Thyroid gland (tissue), 4 donors: Measurements from ENCODE around the gene MYOF.

Experiments
- CTCF ChIP-seq, 6 experiments: fragments of 200-600 bp in 3 of 6; fragments of 450-650 bp in 3 of 6; sonication (generic) in 3 of 6; IDR thresholded peaks; one replicate each; pipeline ENCODE4 v1.5.1; 2016 to 2019; ENCODE audit warnings: antibody characterized with exemption in 6 of 6, mild to moderate bottlenecking in 2 of 6, inconsistent platforms in 1 of 6, moderate library complexity in 1 of 6
- POLR2A ChIP-seq, 2 donors: fragments of 450-650 bp; IDR thresholded peaks; one replicate each; pipeline ENCODE4 v1.6.1; 2017; ENCODE audit warnings: antibody characterized with exemption in 2 of 2, mild to moderate bottlenecking in 2 of 2, moderate library complexity in 1 of 2

- no peak for TF ChIP-seq CTCF (IDR thresholded peaks at IDR 0.05)
- TF ChIP-seq POLR2A (IDR thresholded peaks at IDR 0.05), result no peak
These were observed 135.4 kb downstream of the MYOF start for GRCh38 chr10:93346694-93347093.
